ENCODE measurements around the gene DAZAP2.

Gene DAZAP2

GRCh38 chr12:51238510-51239334 lies at the start of gene DAZAP2:
Gene DAZAP2, plus strand, starts transcription at chr12:51238826. Its CDS starts 82 bp downstream, at chr12:51238908.
- TF ChIP-seq, protein P1, sequence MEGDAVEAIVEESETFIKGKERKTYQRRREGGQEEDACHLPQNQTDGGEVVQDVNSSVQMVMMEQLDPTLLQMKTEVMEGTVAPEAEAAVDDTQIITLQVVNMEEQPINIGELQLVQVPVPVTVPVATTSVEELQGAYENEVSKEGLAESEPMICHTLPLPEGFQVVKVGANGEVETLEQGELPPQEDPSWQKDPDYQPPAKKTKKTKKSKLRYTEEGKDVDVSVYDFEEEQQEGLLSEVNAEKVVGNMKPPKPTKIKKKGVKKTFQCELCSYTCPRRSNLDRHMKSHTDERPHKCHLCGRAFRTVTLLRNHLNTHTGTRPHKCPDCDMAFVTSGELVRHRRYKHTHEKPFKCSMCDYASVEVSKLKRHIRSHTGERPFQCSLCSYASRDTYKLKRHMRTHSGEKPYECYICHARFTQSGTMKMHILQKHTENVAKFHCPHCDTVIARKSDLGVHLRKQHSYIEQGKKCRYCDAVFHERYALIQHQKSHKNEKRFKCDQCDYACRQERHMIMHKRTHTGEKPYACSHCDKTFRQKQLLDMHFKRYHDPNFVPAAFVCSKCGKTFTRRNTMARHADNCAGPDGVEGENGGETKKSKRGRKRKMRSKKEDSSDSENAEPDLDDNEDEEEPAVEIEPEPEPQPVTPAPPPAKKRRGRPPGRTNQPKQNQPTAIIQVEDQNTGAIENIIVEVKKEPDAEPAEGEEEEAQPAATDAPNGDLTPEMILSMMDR (IDR thresholded peaks at IDR 0.05; ENCODE audit: low read depth, low read length, missing control alignments), result peak; percentile 1
- peak within 1 kb of the TSS; percentile 100 for H3K4me3 ChIP-seq (ENCODE audit: low read depth, low read length)
- in situ Hi-C loops (cut with HindIII; ENCODE audit: low sequenced_read_pairs), result no loop called here
- DNase-seq (ENCODE audit: low read depth), result peak; percentile 85

DNA sequence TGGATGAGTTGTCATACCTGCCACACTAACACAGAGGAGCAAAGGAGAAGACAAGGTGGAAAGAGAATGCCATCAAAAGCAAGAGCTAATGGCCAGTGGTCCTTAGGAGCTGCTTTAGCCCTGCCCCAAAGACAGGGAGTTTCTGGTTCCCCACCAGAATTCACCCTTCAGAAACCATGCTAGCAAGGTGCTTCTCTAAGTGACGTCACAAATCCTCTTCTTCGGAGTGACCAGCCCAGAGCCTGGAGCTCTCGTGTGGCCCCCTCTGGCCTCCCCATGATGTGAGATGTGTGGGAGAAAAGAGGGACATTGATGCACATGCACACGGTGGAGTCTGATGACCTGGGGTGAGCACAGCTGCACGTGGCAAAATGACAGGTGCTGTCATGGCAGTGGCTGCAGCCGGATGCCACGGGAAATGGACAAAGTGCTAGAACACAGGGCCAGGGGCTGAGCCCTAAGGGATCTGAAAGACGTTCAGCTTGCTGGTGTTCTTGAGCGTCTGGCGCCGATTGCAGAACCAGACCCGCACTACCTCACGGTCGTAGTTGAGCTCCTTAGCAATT lies 48.8 kb upstream of the DAZAP2 start:
- in situ Hi-C loops (cut with HindIII; ENCODE audit: low sequenced_read_pairs), result no loop called here
- no peak overlapping the region for H3K4me3 ChIP-seq (ENCODE audit: low read depth, low read length)
- TF ChIP-seq, protein P1 (IDR thresholded peaks at IDR 0.05; ENCODE audit: low read depth, low read length, missing control alignments), result no peak
- no peak for DNase-seq (ENCODE audit: low read depth)

DNA sequence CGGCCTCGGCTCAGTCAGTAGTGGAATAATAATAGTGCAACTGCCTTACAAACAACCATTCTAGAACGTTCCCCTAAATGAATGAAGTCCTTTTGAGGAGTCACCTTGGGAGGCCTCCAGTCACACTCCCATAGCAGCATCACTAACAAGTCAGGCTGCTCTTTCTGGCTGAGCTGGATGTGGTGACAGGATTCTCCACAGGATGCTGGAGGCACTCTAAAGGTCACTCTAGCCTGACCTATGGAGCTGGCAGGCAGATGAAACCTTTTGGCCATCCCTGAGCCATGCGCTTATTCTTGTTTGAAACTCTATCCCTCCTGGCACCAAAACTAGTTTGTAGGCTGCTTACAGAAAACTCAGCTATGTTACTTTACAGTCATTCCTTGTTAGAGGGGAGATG lies 47.8 kb upstream of the DAZAP2 start:
- no peak overlapping the region for H3K4me3 ChIP-seq (ENCODE audit: low read depth, low read length)
- in situ Hi-C loops (cut with HindIII; ENCODE audit: low sequenced_read_pairs), result no loop called here
- TF ChIP-seq, protein P1 (IDR thresholded peaks at IDR 0.05; ENCODE audit: low read depth, low read length, missing control alignments), result no peak
- no peak for DNase-seq (ENCODE audit: low read depth)

- in situ Hi-C loops (cut with HindIII; ENCODE audit: low sequenced_read_pairs), result no loop called here
- no peak overlapping the region for H3K4me3 ChIP-seq (ENCODE audit: low read depth, low read length)
- TF ChIP-seq, protein P1 (IDR thresholded peaks at IDR 0.05; ENCODE audit: low read depth, low read length, missing control alignments), result no peak
- no peak for DNase-seq (ENCODE audit: low read depth)
These were observed 46.9 kb upstream of the DAZAP2 start for GRCh38 chr12:51191516-51192283.

GRCh38 chr12:51192284-51192671 lies 46.3 kb upstream of the DAZAP2 start:
- no peak for DNase-seq (ENCODE audit: low read depth)
- in situ Hi-C loops (cut with HindIII; ENCODE audit: low sequenced_read_pairs), result no loop called here
- TF ChIP-seq, protein P1 (IDR thresholded peaks at IDR 0.05; ENCODE audit: low read depth, low read length, missing control alignments), result no peak
- no peak overlapping the region for H3K4me3 ChIP-seq (ENCODE audit: low read depth, low read length)

GRCh38 chr12:51195841-51196240 lies 42.8 kb upstream of the DAZAP2 start:
- no peak for DNase-seq (ENCODE audit: low read depth)
- TF ChIP-seq, protein P1 (IDR thresholded peaks at IDR 0.05; ENCODE audit: low read depth, low read length, missing control alignments), result no peak
- in situ Hi-C loops (cut with HindIII; ENCODE audit: low sequenced_read_pairs), result no loop called here
- no peak overlapping the region for H3K4me3 ChIP-seq (ENCODE audit: low read depth, low read length)

Data from astrocyte of the cerebellum (primary cell).